NK-92 (cell line): ENCODE measurements around the gene GPLD1.
"Not testable (repeated sequence)": the region's sequence is repeated elsewhere in the genome, so short reads cannot be mapped to it uniquely, and the experiment has no call there.

Experiments
- DNase-seq: peaks from one replicate; lab custom pipeline; 2025; ENCODE audit not compliant: unreplicated experiment; lab: John Stamatoyannopoulos, UW

The GPLD1 gene

DNA sequence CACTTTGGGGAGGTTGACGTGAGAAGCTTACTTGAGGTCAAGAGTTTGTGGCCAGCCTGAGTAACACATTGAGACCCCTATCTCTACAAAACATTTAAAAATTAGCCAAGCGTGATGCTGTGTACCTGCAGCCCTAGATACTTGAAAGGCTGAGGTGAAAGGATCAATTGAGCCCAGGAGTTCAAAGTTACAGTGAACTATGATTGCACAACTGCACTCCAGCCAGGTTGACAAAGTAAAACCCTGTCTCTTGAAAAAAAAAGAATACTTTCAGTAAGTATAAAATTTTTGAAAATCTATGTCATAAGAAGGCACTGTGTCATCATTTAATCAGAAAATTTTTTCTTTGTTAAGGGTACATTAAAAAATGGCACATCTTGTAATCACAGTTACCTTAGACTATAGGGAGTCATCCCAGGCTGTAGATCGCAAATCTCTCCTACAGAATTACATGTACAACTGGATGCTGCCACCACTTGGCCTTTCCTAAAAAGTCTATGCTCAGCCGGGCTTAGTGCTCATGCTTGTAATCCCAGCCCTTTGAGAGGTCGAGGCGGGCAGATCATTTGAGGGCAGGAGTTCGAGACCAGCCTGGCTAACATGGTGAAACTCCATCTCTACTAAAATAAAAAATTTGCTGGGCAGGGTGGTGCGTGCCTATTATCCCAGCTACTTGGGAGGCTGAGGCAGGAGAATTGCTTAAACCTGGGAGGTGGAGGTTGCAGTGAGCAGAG is 103.7 kb downstream of the GPLD1 start:
- DNase-seq, result no peak

DNA sequence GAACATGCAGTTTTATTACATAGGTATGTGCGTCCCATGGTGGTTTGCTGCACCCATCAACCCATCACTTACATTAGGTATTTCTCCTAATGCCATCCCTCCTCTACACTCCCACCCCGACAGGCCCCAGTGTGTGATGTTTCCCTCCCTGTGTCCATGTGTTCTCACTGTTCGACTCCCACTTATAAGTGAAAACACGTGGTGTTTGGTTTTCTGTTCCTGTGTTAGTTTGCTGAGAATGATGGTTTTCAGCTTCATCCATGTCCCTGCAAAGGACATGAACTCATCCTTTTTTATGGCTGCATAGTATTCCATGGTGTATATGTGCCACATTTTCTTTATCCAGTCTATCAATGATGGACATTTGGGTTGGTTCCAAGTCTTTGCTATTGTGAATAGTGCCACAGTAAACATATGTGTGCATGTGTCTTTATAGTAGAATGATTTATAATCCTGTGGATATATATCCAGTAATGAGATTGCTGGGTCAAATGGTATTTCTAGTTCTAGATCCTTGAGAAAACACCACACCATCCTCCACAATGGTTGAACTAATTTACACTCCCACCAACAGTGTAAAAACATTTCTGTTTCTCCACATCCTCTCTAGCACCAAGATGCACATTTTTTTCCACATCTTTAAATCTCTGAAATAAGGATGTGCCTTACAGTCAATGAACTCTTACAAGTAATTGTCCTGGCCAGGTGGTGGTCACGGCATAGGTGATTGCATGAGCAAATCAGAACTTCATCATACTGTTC is 104.8 kb downstream of the GPLD1 start:
- not testable (repeated sequence) for DNase-seq

DNA sequence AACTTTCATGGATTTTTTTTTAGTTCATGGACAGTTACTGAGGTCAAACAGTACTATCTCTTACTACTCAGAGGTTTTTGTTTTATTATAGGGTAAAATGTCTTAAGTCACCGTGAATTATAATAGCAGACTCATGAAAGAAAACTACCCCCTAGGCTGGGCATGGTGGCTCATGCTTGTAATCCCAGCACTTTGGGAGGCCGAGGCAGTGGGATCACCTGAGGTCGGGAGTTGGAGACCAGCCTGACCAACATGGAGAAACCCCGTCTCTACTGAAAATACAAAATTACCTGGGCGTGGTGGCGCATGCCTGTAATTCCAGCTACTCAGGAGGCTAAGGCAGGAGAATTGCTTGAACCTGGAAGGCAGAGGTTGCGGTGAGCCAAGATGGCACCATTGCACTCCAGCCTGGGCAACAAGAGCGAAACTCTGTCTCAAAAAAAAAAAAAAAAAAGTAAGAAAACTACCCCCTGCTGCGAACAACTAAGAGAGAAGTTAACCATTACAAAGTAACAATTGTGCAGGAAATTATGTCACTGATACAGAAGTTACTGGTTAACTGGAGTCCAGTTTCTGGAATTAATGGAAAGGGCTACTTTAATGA is 106.4 kb downstream of the GPLD1 start:
- not testable (repeated sequence) for DNase-seq

DNA sequence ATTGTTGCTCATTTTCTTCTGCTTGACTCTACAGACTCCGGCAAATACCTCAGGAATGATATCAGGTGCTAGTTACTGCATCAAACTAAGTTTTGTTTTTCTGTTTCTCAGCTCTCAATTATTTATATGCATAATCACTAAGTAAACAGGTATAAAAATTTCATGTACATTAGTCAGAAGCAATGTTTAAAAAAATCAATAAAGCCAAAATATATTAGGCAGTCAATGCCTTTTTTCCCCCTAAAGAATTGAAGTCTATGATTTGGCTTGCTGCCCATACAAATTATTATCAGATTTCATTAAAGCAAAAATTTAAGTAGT is 107.2 kb downstream of the GPLD1 start:
- no peak for DNase-seq

DNA sequence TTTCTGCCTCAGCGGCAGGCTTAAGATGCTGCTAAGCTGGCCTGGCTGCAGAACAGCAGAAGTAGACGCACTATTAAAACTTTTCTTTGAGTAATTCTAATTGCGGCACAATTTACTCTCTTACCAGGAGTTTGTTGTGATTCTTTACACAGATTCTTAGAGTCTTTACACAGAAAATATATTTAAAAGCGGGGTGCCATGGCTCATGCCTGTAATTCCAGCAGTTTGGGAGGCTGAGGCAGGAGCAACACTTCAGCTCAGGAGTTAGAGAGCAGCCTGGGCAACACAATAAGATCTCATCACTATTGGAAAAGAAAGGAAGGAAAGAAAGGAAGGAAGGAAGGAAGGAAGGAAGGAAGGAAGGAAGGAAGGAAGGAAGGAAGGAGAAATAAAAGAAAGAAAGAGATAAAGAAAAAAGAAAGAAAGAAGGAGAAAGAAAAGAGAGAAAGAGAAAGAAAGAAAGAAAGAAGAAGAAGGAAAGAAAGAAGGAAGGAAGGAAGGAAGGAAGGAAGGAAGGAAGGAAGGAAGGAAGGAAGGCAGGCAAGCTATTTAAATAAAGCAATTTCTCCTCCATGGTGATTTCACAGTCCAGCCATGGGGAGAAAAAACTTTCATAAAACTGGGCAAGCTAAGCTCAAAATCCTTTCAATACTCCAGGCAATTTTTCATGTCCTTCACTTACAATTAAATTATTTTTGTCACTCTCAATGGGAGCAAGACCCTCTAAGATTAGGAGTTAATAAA is 107.7 kb downstream of the GPLD1 start:
- DNase-seq, result no peak

DNA sequence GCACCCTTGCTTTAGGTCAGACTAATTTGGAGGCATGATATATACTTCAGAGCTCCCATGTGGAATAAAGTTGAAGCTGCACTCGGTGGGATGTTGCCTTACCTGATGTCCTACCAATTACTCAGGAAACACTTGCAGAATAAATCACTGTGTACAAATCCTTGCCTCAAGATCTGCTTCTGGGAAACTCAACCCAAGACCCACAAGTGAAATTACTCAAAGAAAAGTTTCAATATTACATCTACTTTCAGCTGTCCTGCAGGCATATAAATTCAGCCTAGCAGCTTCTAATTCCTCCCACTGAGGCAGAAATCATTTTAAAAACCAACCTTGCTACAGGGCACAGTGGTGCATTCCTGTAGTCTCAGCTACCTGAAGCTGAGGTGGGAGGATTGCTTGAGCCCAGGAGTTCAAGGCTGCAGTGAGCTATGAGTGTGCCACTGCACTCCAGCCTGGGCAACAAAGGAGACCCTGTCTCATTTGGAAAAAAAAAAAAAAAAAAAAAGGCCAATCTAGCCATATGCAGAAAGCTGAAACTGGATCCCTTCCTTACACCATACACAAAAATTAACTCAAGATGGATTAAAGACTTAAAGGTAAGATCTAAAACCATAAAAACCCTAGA is 110.8 kb downstream of the GPLD1 start:
- no peak for DNase-seq
